Measurements from ENCODE around the gene ZBTB49. TPM values are rescaled to one million over a fixed set of nuclear protein-coding genes. Genes with fewer than 3 reads are reported as not detected.

ZBTB49 gene
- total and polyA plus RNA-seq, 2 donors (not counting 3 experiments of a cell fraction or from before 2014, with no cell fraction given) = 3.8 to 5.8 TPM

- POLR2A ChIA-PET = no interaction called here
- intact Hi-C loops (cut with micrococcal nuclease) = no loop called here
Measured at GRCh38 chr4:4332529-4332928, 42.5 kb downstream of the ZBTB49 start.

More at GRCh38 chr4:4332529-4332928, 42.5 kb downstream of the ZBTB49 start:
- TF ChIP-seq CTCF (IDR thresholded peaks at IDR 0.05; ENCODE audit: extremely low read depth in 1 of 2, insufficient read depth in 1 of 2, low read depth in 1 of 2, low read length in 2 of 2) (no peak), POLR2AphosphoS5 (IDR thresholded peaks at IDR 0.05; ENCODE audit: insufficient read depth, low read depth, low read length) (no peak), MAX (IDR thresholded peaks at IDR 0.05; ENCODE audit: insufficient read depth, insufficient read length) (no peak), POLR2A (IDR thresholded peaks at IDR 0.05; ENCODE audit: low read depth, low read length) (no peak), FOS (IDR thresholded peaks at IDR 0.05; ENCODE audit: borderline replicate concordance, insufficient read depth, low read length) (no peak), MYC (IDR thresholded peaks at IDR 0.05; ENCODE audit: low read depth, low read length) (no peak), GATA2 (IDR thresholded peaks at IDR 0.05; ENCODE audit: insufficient read depth, insufficient read length, low read depth, low read length) (no peak), JUN (IDR thresholded peaks at IDR 0.05; ENCODE audit: borderline replicate concordance, insufficient read depth, insufficient read length, low read depth) (no peak), EZH2 (IDR thresholded peaks at IDR 0.05; ENCODE audit: borderline replicate concordance, low read depth, low read length, severe bottlenecking) (no peak)
- no peaks in the 10 kb centered on the region for H3K9me1 ChIP-seq (replicated peaks; ENCODE audit: control insufficient read depth, extremely low read depth, insufficient read depth, low read length)
- no peak overlapping the region for H3K27ac ChIP-seq (ENCODE audit: insufficient read depth, low read depth, low read length)
- no peak overlapping the region for H3K4me2 ChIP-seq (ENCODE audit: insufficient read depth, low read length)
- H3K27me3 ChIP-seq (ENCODE audit: control insufficient read depth in 2 of 2, insufficient read depth in 2 of 2, low read length in 2 of 2) = no peaks in the 10 kb centered on the region
- dilution Hi-C loops (cut with MboI; ENCODE audit: extremely low pct_ligation_motif_present, low sequenced_read_pairs) = no loop called here
- H3K36me3 ChIP-seq (ENCODE audit: control insufficient read depth in 2 of 2, extremely low read depth in 1 of 2, insufficient read depth in 2 of 2, low read length in 2 of 2) = no peaks in the 10 kb centered on the region
- no TSS peak for BruUV-seq (replicated peaks)
- H4K20me1 ChIP-seq (replicated peaks; ENCODE audit: control insufficient read depth, extremely low read depth, insufficient read depth, low read length) = no peaks in the 10 kb centered on the region
- FAIRE-seq = no peak
- no peaks in the 10 kb centered on the region for H3K9me3 ChIP-seq (replicated peaks; ENCODE audit: control insufficient read depth, insufficient read depth, low read length)
- no peak overlapping the region for H3K9ac ChIP-seq (replicated peaks; ENCODE audit: extremely low read depth, insufficient read depth, low read length)
- H3K79me2 ChIP-seq (ENCODE audit: control insufficient read depth, insufficient read depth, low read length) = no peaks in the 10 kb centered on the region
- CTCF ChIA-PET = interaction anchor here (1.1 to 7.1 kb wide), 4 partner anchors 69 to 81 kb away, joined by 3 to 89 read pairs (median 26); no protein-coding TSS in a partner anchor
- DNase-seq (ENCODE audit: low read depth, low spot score) = no peak
- no peak overlapping the region for H3K4me3 ChIP-seq (replicated peaks in 1 of 3; ENCODE audit: insufficient read depth in 1 of 3, low read depth in 1 of 3, low read length in 3 of 3)
- no peaks in the 10 kb centered on the region for H3K4me1 ChIP-seq (ENCODE audit: control insufficient read depth, extremely low read depth, insufficient read depth, low read length)
- no peak overlapping the region for H2AFZ ChIP-seq (ENCODE audit: low read depth, low read length)

All from endothelial cell of umbilical vein (primary cell).